Adrenal gland (tissue), 5 donors: ENCODE results near the gene ZXDC.

Experiments used
- CTCF ChIP-seq, 6 experiments: fragments of 450-650 bp in 4 of 6; fragments of 200-600 bp in 2 of 6; sonication (generic) in 1 of 6; IDR thresholded peaks; 1 replicate in 5 of 6; 2 replicates in 1 of 6; pipeline versions ENCODE4 v1.5.1 to v1.8.0; 2016 to 2021; ENCODE audit warnings: antibody characterized with exemption in 6 of 6, mild to moderate bottlenecking in 2 of 6, moderate library complexity in 1 of 6
- POLR2A ChIP-seq, 2 donors: fragments of 450-650 bp; IDR thresholded peaks; one replicate each; pipeline ENCODE4 v1.6.1; 2017; ENCODE audit warnings: antibody characterized with exemption in 2 of 2, mild to moderate bottlenecking in 2 of 2, moderate library complexity in 1 of 2
- donor health status: DM: no; HTN: no; CAD: no.

GRCh38 chr3:126434264-126434590 lies 41.5 kb downstream of the ZXDC start:
- TF ChIP-seq CTCF (IDR thresholded peaks at IDR 0.05): no peak
- TF ChIP-seq POLR2A (IDR thresholded peaks at IDR 0.05): no peak
